HG02970 (cell line): ENCODE data around the gene LRRC57.
A peak's percentile ranks its signal among the peaks of the same experiment; 100 is the strongest.
"Not testable (repeated sequence)": the region's sequence is repeated elsewhere in the genome, so short reads cannot be mapped to it uniquely, and the experiment has no call there.

Experiments used
- ATAC-seq: cut with Tn5 transposase; IDR thresholded peaks from one replicate; pipeline ENCODE4 v1.9.1; 2021; ENCODE audit warnings: mild to moderate bottlenecking, moderate library complexity, moderate number of reproducible peaks; ENCODE audit not compliant: unreplicated experiment, low FRiP score

Gene LRRC57

GRCh38 chr15:42548249-42549031 is at the start of gene LRRC57, which contains the start of gene HAUS2:
Gene LRRC57 (minus strand): TSS chr15:42548793. CDS start chr15:42548434, 359 bp downstream.
Gene HAUS2 (plus strand): TSS chr15:42548838. CDS start chr15:42548873, 35 bp downstream.
- peak; percentile 80 for ATAC-seq

- ATAC-seq, result no peak
Observed at GRCh38 chr15:42595626-42596240, 47.1 kb upstream of the LRRC57 start.

GRCh38 chr15:42594095-42594494 is 45.5 kb upstream of the LRRC57 start:
- ATAC-seq, result no peak

- ATAC-seq, result no peak
Observed at GRCh38 chr15:42593143-42593542, 44.5 kb upstream of the LRRC57 start.

- ATAC-seq, result no peak
Observed at GRCh38 chr15:42592716-42593115, 44.1 kb upstream of the LRRC57 start.

DNA sequence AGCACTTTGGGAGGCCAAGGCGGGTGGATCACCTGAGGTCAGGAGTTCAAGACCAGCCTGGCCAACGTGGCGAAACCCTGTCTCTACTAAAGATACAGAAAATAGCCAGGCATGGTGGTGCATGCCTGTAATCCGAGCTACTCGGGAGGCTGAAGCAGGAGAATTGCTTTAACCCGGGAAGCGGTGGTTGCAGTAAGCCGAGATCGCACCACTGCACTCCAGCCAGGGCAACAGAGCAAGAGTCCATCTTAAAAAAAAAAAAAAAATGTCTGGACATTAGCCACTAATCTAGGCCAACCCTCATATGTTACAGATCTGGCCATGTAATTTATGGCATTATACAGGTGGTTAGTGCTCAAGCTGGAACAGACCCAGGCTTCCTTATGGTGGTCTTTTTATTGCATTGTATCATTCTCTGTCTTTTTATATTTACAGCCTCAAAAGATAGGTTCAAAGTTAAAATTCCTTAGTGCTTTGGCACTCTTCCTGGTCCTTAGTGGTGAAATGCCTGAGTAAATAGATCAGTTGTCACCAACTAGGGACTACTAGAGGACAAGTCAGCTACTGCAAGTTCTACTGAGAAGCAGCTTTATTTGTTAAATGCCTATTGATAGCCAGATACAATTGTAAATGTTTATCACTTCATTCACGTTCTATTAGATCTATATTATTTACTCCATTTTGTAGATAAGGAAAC is 42.8 kb upstream of the LRRC57 start:
- ATAC-seq, result no peak

- ATAC-seq, result no peak
Observed at GRCh38 chr15:42590619-42591237, 42.1 kb upstream of the LRRC57 start.

DNA sequence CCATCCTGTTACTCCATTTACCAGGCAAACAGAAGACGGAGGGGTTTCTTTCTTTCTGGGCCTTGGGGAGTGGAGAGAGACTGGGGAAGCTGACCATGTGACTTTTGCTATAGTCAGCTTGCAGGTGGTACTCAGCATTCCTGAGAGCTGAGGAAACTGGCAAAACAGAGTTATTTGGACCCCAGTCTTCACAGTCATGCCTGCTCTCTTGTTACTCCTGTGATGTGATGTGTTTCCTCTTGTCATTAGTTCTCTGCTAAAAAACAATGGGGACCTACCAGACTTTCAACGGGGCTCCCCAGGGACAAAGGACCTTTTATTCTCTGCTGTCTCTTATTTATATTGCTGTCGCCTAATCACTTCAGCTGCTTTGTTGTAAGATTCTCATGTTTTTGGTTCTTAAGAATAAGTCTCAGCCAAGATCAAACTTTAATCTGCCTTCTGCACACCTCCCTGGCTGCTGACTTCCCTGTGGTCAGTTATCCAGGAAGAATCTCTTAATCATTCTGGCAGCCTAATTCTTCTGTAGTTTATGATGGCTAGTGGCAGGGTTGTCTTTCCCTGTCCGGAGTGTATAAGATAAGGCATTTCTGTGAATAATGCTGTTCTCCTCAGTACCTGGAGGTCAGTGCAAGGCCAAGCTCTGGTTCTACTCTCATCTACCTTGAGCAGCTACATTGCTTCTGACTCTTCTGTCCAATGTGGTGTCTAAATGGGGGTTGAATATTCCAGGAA is 35.6 kb upstream of the LRRC57 start:
- ATAC-seq, result no peak

DNA sequence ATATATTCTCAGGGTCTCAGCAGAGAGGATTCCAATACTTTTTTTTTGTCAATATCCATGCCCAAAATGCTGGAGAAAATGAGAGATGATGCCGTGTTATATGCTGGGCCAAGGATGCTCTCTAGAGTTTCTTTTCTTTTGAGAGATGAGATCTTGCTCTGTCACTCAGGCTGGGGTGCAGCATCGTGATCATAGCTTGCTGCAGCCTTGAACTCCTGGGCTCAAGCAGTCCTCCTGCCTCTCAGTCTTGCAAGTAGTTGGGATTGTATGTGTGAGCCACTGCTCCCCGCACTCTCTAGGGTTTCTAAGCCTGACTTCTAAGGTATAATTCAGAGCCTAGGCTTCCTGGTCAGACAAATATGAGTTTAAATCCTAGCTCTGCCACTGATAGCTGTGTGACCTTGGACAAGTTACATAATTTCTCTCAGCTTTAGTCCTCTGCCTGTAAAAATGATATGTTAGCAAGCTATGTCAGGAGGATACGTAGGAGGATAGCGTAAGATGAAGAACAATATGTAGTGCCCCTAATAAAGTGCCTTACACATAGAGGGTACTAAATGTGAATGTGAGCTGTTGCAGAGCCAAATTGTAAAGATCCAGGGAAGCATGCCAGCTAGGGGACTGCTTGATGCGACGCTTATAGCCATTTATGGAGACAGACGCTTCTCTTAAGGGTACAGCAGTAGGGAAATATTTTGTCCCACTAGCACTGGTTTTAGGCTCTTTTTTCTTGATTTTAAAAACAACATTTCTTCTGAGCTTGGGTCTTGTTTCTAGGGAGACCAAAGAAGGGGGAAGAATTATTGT is 34.2 kb upstream of the LRRC57 start:
- no peak for ATAC-seq

GRCh38 chr15:42581272-42581730 is 32.7 kb upstream of the LRRC57 start:
- ATAC-seq, result peak; percentile 57

DNA sequence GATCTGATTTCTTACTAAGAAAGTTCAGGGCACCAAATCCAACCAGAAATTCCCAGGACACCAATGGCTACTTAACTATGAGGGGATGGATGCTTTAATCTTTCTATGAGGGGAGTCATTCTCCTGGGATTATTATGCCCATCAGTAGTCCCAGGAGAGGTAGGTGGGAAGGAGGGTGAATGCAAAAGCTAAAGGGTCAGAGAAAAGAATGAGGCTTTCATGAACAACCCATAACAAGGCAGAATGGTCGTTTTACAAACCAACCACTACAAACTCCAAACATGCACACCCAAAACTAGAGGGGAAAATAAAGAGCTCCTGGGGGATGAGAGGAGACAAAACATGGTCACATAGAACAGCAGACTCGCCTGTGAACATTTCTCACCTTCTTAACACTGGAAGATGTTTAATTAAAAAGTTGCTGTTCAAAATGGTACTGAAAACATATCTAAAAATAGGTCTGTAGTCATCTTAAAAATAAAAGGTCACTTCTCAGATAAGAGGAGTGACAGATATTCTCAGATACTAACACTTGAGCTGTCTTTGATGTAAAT is 30.5 kb upstream of the LRRC57 start:
- no peak for ATAC-seq

DNA sequence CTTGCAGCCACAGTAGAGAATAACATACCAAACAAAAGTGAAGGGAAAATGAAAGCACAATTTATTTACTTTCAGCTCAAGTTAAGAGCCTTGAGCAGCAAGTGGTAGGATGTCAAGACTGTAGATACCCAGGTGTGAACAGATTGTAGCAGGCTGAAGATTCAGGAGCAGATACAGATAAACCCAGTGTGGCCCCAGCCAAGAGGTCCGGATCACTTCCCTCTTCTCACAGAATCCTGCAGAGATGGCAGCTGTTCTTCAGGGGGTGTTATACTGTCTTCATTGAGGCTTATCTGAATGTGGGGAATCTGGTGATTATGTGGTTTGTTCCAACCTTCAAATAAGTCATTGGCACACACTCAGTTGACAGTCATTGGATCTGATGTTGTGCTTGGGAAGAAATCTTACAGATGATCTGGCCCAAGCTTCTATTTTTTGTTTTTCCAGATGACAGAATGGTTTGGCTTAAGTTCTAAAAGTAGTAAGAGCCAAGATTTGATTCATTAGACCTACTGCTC is 29.0 kb upstream of the LRRC57 start:
- no peak for ATAC-seq

GRCh38 chr15:42576776-42577175 is 28.2 kb upstream of the LRRC57 start:
- ATAC-seq, result no peak

GRCh38 chr15:42576040-42576594 is 27.5 kb upstream of the LRRC57 start:
- ATAC-seq, result no peak

DNA sequence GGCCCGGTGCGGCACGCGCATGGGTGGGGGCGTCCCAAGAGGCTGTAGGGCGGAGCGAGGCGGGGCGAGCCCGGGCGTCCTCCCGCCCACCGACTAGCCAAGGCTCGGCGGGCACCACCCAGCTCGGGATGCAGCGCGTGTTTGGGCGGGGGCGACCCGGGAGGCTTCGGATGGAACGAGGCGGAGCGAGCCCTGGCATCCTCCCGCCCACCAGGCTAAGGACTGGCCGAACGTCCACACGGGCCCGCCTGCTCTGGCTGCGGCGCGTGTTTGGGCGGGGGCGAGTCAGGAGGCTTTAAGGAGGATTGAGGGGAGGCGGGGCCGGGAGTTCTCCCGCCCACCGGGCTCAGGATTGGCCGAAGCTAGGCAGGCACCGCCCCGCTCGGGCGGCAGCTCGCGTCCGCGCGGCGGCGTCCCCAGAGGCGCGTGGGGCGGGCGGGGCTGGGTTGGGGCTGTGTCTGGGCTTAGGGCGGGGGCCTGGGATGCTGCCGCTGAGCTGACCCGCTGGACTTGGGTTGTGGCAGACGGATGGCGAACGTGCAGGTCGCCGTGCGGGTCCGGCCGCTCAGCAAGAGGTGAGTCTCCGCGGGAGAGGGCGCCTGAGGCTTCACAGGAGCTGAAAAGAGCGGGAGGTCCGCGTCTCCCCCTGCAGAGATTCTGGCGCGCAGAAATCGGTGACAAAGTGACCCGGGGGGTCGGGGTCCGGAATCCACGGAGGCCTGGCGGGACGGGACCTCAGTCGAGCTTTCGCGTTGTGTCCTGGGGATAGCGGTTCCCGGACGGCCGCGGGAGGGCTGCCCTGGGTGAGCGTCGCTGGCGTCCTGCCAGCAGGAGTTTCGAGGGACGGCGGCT is 26.8 kb upstream of the LRRC57 start, which contains the start of gene STARD9:
TSS of gene STARD9 (plus strand) at position 419 of the 852 bp plus-strand sequence. CDS start at position 529, 110 bp downstream.
- ATAC-seq, result peak; percentile 91

GRCh38 chr15:42558739-42559138 is 10.1 kb upstream of the LRRC57 start:
- no peak for ATAC-seq

- not testable (repeated sequence) for ATAC-seq
Observed at GRCh38 chr15:42556550-42557207, 8.1 kb upstream of the LRRC57 start.
